ENCODE measurements around the gene FOXG1. TPM values are rescaled to one million over a fixed set of nuclear protein-coding genes. Genes with fewer than 3 reads are reported as not detected.

FOXG1 gene
- total RNA-seq, 1 donor from 2014 or later, result not detected

- intact Hi-C loops (cut with micrococcal nuclease), result no loop called here
Measured at GRCh38 chr14:28761438-28762291, 4.9 kb upstream of the FOXG1 start.

- intact Hi-C loops (cut with micrococcal nuclease), result no loop called here
Measured at GRCh38 chr14:28762303-28762954, 4.2 kb upstream of the FOXG1 start.

GRCh38 chr14:28762955-28763326 lies 3.6 kb upstream of the FOXG1 start:
- intact Hi-C loops (cut with micrococcal nuclease), result no loop called here

GRCh38 chr14:28763751-28764256 lies 2.8 kb upstream of the FOXG1 start:
- intact Hi-C loops (cut with micrococcal nuclease), result no loop called here

GRCh38 chr14:28764257-28765160 lies 2.1 kb upstream of the FOXG1 start:
- intact Hi-C loops (cut with micrococcal nuclease), result no loop called here

- intact Hi-C loops (cut with micrococcal nuclease), result no loop called here
Measured at GRCh38 chr14:28765169-28765830, 1.3 kb upstream of the FOXG1 start.

GRCh38 chr14:28765831-28766468 lies 637 bp upstream of the FOXG1 start:
- intact Hi-C loops (cut with micrococcal nuclease), result no loop called here

GRCh38 chr14:28767030-28767852 lies 654 bp downstream of the FOXG1 start:
- intact Hi-C loops (cut with micrococcal nuclease), result no loop called here

GRCh38 chr14:28767853-28768741 lies 1.5 kb downstream of the FOXG1 start:
- intact Hi-C loops (cut with micrococcal nuclease), result no loop called here

- intact Hi-C loops (cut with micrococcal nuclease), result no loop called here
Measured at GRCh38 chr14:28769276-28769880, 2.8 kb downstream of the FOXG1 start.

GRCh38 chr14:28770061-28770460 lies 3.5 kb downstream of the FOXG1 start:
- intact Hi-C loops (cut with micrococcal nuclease), result loop anchor here (2.0 kb wide), 1 partner anchor 13 kb away; no protein-coding TSS in a partner anchor

- intact Hi-C loops (cut with micrococcal nuclease), result loop anchor here (2.0 kb wide), 1 partner anchor 14 kb away; no protein-coding TSS in a partner anchor
Measured at GRCh38 chr14:28770630-28771029, 4.0 kb downstream of the FOXG1 start.

- intact Hi-C loops (cut with micrococcal nuclease), result loop anchor here (2.0 kb wide), 1 partner anchor 14 kb away; no protein-coding TSS in a partner anchor
Measured at GRCh38 chr14:28771168-28771567, 4.6 kb downstream of the FOXG1 start.

- intact Hi-C loops (cut with micrococcal nuclease), result no loop called here
Measured at GRCh38 chr14:28772613-28773012, 6.0 kb downstream of the FOXG1 start.

GRCh38 chr14:28773176-28773575 lies 6.6 kb downstream of the FOXG1 start:
- intact Hi-C loops (cut with micrococcal nuclease), result no loop called here

- intact Hi-C loops (cut with micrococcal nuclease), result no loop called here
Measured at GRCh38 chr14:28773861-28774691, 7.5 kb downstream of the FOXG1 start.
